Measurements from ENCODE around the gene COX6B2. TPM values are rescaled to one million over a fixed set of nuclear protein-coding genes. Genes with fewer than 3 reads are reported as not detected.
"Not testable (repeated sequence)": the region's sequence is repeated elsewhere in the genome, so short reads cannot be mapped to it uniquely, and the experiment has no call there.

Gene COX6B2
- total and polyA plus RNA-seq, 10 donors = 0.06 to 1.6 (median 0.47) TPM; not detected in 3

GRCh38 chr19:55333870-55334269 is 20.6 kb downstream of the COX6B2 start:
- Histone ChIP-seq H3K36me3 (no peaks in the 10 kb centered on the region), H3K9me3 (no peaks in the 10 kb centered on the region), H3K4me1 (peaks cover 0 to 16% (median 4%) of the 10 kb centered on the region in 6 donors), H3K27me3 (replicated peaks in 1 of 7) (peaks cover 0 to 64% (median 5%) of the 10 kb centered on the region in 7 donors), H3K4me3 (no peak overlapping the region), H3K27ac (no peak overlapping the region)
- WGBS, 5 donors = 82 to 90% (median 86%) methylated on average over 10 to 11 of the region's 11 CpGs
- intact Hi-C loops (cut with DNase I; ENCODE audit: low total_unique reads) = no loop called here
- TF ChIP-seq POLR2A (IDR thresholded peaks at IDR 0.05) (no peak), POLR2AphosphoS5 (IDR thresholded peaks at IDR 0.05) (no peak), CTCF (IDR thresholded peaks at IDR 0.05 in 8 of 11, conservative IDR thresholded peaks at IDR 0.05 in 3 of 11) (no peak)
- DNase-seq = no peak

- Histone ChIP-seq H3K4me1 (peaks cover 0 to 24% (median 0%) of the 10 kb centered on the region in 6 donors), H3K27me3 (replicated peaks in 1 of 7) (peaks cover 0 to 39% (median 0%) of the 10 kb centered on the region in 7 donors)
- H3K9me3 ChIP-seq; H3K36me3 ChIP-seq; DNase-seq; H3K4me3 ChIP-seq; intact Hi-C loops (cut with DNase I; ENCODE audit: low total_unique reads); H3K27ac ChIP-seq: not testable (repeated sequence)
- WGBS, 5 donors = 88 to 95% (median 91%) methylated on average over 6 of the region's 6 CpGs
Observed at GRCh38 chr19:55329791-55330190, 24.7 kb downstream of the COX6B2 start.

GRCh38 chr19:55328774-55329318 is 25.7 kb downstream of the COX6B2 start:
- not testable (repeated sequence) for H3K4me3 ChIP-seq, DNase-seq
- WGBS, 5 donors = 69 to 83% (median 76%) methylated on average over 4 of the region's 4 CpGs

GRCh38 chr19:55325172-55325571 is 29.3 kb downstream of the COX6B2 start, which contains the start of gene TMEM150B:
Gene TMEM150B, minus strand, starts transcription at chr19:55325341. Its CDS starts 4,305 bp downstream, at chr19:55321036.
- Histone ChIP-seq H3K27ac (peak within 1 kb of the TSS in 6 of 8 donors; percentile 5 to 76 (median 66)), H3K9me3 (no peaks in the 10 kb centered on the region), H3K4me3 (peak within 1 kb of the TSS in 2 of 8 donors; percentile 17 to 38), H3K36me3 (peaks cover 0 to 3% (median 0%) of the 10 kb centered on the region in 6 donors), H3K27me3 (replicated peaks in 1 of 7) (peaks cover 0 to 29% (median 0%) of the 10 kb centered on the region in 7 donors), H3K4me1 (peaks cover 0 to 40% (median 0%) of the 10 kb centered on the region in 6 donors)
- intact Hi-C loops (cut with DNase I; ENCODE audit: low total_unique reads) = no loop called here
- TF ChIP-seq POLR2A (IDR thresholded peaks at IDR 0.05) = no peak
- peak; percentile 9 to 35 (median 15) for TF ChIP-seq POLR2AphosphoS5 (IDR thresholded peaks at IDR 0.05)
- 47 to 59% (median 53%) methylated on average over 13 to 14 of the region's 14 CpGs for WGBS, 5 donors
- no peak for DNase-seq

More at GRCh38 chr19:55328774-55329318, 25.7 kb downstream of the COX6B2 start:
- H3K9me3 ChIP-seq; intact Hi-C loops (cut with DNase I; ENCODE audit: low total_unique reads); H3K27ac ChIP-seq; H3K36me3 ChIP-seq: not testable (repeated sequence)
- peaks cover 0 to 27% (median 0%) of the 10 kb centered on the region in 6 donors for H3K4me1 ChIP-seq
- H3K27me3 ChIP-seq (replicated peaks in 1 of 7) = peaks cover 0 to 29% (median 0%) of the 10 kb centered on the region in 7 donors

GRCh38 chr19:55324662-55325061 is 29.9 kb downstream of the COX6B2 start:
- Histone ChIP-seq H3K27me3 (replicated peaks in 1 of 7) (peaks cover 0 to 29% (median 0%) of the 10 kb centered on the region in 7 donors), H3K9me3 (no peaks in the 10 kb centered on the region), H3K27ac (peak overlapping the region in 5 of 8 donors; percentile 5 to 76 (median 70)), H3K36me3 (peaks cover 0 to 8% (median 0%) of the 10 kb centered on the region in 6 donors), H3K4me3 (peak overlapping the region in 2 of 8 donors; percentile 17 to 38), H3K4me1 (peaks cover 0 to 40% (median 0%) of the 10 kb centered on the region in 6 donors)
- TF ChIP-seq POLR2AphosphoS5 (IDR thresholded peaks at IDR 0.05) (no peak), CTCF (IDR thresholded peaks at IDR 0.05 in 8 of 11, conservative IDR thresholded peaks at IDR 0.05 in 3 of 11) (no peak), POLR2A (IDR thresholded peaks at IDR 0.05) (no peak)
- DNase-seq = no peak
- 58 to 85% (median 80%) methylated on average over 6 of the region's 6 CpGs for WGBS, 5 donors
- intact Hi-C loops (cut with DNase I; ENCODE audit: low total_unique reads) = no loop called here

Measured in spleen (tissue), 11 donors.